BE2C (cell line): Measurements from ENCODE around the gene CHMP6.

Experiments
- DNase-seq: peaks from one replicate; pipeline ENCODE4 v3.0.0-alpha.2; 2020
- H3K27me3 ChIP-seq: fragments of 250-450 bp; sonication (Bioruptor Pico); 2 replicates; pipeline ENCODE4 v1.5.1; 2020; ENCODE audit warnings: mild to moderate bottlenecking
- H3K36me3 ChIP-seq: fragments of 250-450 bp; sonication (Bioruptor Pico); 2 replicates; pipeline ENCODE4 v1.5.1; 2020; ENCODE audit warnings: mild to moderate bottlenecking
- H3K4me1 ChIP-seq: fragments of 250-450 bp; sonication (Bioruptor Pico); 2 replicates; pipeline ENCODE4 v1.5.1; 2020
- H3K4me3 ChIP-seq: 2 replicates; pipeline ENCODE4 v1.5.1; 2011; ENCODE audit warnings: low read depth, low read length
- H3K9me3 ChIP-seq: fragments of 250-450 bp; sonication (Bioruptor Pico); 2 replicates; pipeline ENCODE4 v1.5.1; 2020
- CTCF ChIP-seq: IDR thresholded peaks from 2 replicates; pipeline ENCODE4 v1.5.1; 2012; ENCODE audit warnings: mild to moderate bottlenecking, low read depth, low read length

CHMP6 gene

DNA sequence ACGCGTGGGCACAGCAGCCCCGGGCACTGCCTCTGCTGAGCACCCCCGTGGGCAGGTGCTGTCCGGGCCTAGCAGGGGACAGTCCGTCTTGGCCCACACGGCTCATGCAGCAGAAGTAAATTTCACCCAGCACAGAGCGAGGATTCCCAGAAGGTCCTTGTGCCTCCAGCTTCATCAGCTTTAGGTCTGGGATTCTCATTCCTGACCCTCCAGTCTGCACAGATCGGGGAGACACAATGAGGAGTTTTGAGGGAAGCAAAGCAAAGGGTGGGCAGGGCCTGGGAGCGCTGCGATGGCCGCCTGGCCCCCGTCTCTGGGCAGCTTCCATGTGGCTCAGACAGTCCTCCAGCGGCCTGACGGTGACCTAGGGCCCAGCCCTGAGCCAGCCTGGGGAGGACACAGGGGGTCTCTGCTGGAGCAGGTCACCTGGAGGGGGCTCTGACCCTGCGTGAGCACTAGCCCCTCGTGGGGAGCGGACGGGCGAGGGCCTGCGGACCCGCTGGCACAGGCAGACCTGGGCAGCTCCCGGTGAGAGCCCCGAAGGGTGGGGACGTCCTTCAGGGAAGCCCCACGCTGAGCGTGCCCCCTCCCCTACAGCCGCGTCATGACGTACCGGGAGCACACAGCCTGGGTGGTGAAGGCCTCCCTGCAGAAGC lies 30.7 kb upstream of the CHMP6 start:
- no peaks in the 10 kb centered on the region for H3K27me3 ChIP-seq
- no peak for TF ChIP-seq CTCF
- DNase-seq, result no peak
- H3K36me3 ChIP-seq, result peaks cover 9% of the 10 kb centered on the region
- H3K4me1 ChIP-seq, result peaks cover 39% of the 10 kb centered on the region
- H3K9me3 ChIP-seq, result no peaks in the 10 kb centered on the region
- no peak overlapping the region for H3K4me3 ChIP-seq

- peaks cover 9% of the 10 kb centered on the region for H3K36me3 ChIP-seq
- DNase-seq, result peak; percentile 70
- no peaks in the 10 kb centered on the region for H3K27me3 ChIP-seq
- H3K4me1 ChIP-seq, result peaks cover 39% of the 10 kb centered on the region
- H3K4me3 ChIP-seq, result no peak overlapping the region
- H3K9me3 ChIP-seq, result no peaks in the 10 kb centered on the region
- peak; percentile 35 for TF ChIP-seq CTCF
Measured at GRCh38 chr17:80961541-80962330, 29.9 kb upstream of the CHMP6 start.

- no peak for DNase-seq
- Histone ChIP-seq H3K27me3 (no peaks in the 10 kb centered on the region), H3K4me1 (peaks cover 39% of the 10 kb centered on the region), H3K4me3 (no peak overlapping the region), H3K36me3 (peaks cover 9% of the 10 kb centered on the region), H3K9me3 (no peaks in the 10 kb centered on the region)
- no peak for TF ChIP-seq CTCF
Measured at GRCh38 chr17:80962356-80963329, 29.0 kb upstream of the CHMP6 start.

DNA sequence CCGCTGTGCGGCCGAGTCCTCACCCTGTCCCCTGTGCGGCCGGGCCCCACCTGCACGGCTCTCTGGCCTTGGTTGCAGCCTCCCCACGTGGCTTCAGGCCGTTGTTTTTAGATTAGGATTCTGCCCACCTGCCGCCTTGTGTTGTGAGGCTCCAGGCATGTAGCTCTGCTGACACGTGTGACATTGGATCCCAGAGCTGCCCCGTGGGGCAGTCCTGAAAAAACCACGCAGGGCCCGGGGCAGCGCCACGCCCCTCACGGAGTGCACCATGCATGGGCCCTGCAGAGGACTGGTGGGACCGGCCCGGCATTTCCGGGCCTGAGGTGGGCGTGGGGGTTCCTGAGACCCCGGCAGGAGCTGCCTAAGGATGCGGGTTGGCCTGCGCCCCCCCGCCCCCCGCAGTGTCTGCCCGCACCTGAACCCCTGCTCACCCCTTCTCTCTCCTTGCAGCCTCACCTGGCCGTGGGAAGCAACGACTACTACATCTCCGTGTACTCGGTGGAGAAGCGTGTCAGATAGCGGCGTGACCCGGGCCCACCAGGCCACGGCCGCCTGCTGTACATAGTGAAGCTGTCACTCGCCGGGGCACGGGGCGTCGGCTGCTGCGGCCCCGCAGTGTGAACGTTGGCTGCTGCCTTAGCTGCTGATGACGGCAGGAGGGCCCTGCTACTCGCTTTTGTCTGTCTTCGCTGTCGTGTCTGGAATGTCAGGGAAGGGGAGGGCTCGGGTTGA lies 27.7 kb upstream of the CHMP6 start:
- no peak for DNase-seq
- no peak overlapping the region for H3K4me3 ChIP-seq
- no peak for TF ChIP-seq CTCF

GRCh38 chr17:80964544-80964856 lies 27.1 kb upstream of the CHMP6 start:
- H3K4me1 ChIP-seq, result peaks cover 43% of the 10 kb centered on the region
- no peak overlapping the region for H3K4me3 ChIP-seq
- DNase-seq, result no peak
- no peaks in the 10 kb centered on the region for H3K9me3 ChIP-seq
- peaks cover 9% of the 10 kb centered on the region for H3K36me3 ChIP-seq
- TF ChIP-seq CTCF, result no peak
- H3K27me3 ChIP-seq, result no peaks in the 10 kb centered on the region

More for the DNA sequence above, 27.7 kb upstream of the CHMP6 start:
- Histone ChIP-seq H3K9me3 (no peaks in the 10 kb centered on the region), H3K27me3 (no peaks in the 10 kb centered on the region), H3K4me1 (peaks cover 42% of the 10 kb centered on the region), H3K36me3 (peaks cover 9% of the 10 kb centered on the region)
